GM12878 (cell line): ENCODE data around the gene ESR2. TPM values are rescaled to one million over a fixed set of nuclear protein-coding genes. Genes with fewer than 3 reads are reported as not detected.

ENCODE experiments used
- ATAC-seq: fragments of 200-7000 bp; cut with Tn5 transposase; 3 replicates; pipeline ENCODE4 v1.9.1; 2020; ENCODE audit warnings: mild to moderate bottlenecking, moderate library complexity
- BruUV-seq: library from RNA; stranded (reverse); fragments of 400-500 nt; replicated peaks from 2 replicates; lab custom pipeline; 2021; lab: Mats Ljungman, UMichigan
- CTCF ChIA-PET: fragments of 300-600 bp; sonication (Branson Sonifier 250); formaldehyde crosslinking; extraction: SDS; loops from one replicate; lab custom pipeline; 2021; ENCODE audit warnings: inconsistent platforms; lab: Yijun Ruan, JAX
- POLR2A ChIA-PET: fragments of 350-600 bp; formaldehyde crosslinking; extraction: SDS; loops from one replicate; lab custom pipeline; 2021; ENCODE audit warnings: inconsistent platforms; lab: Charles Lee
- RAD21 ChIA-PET: fragments of 300-600 bp; sonication (Branson Sonifier 250); formaldehyde crosslinking; loops from one replicate; lab custom pipeline; 2023; ENCODE audit warnings: antibody characterized with exemption; ENCODE audit not compliant: unreplicated experiment; lab: Charles Lee
- SMC1A ChIA-PET: fragments of 300-600 bp; sonication (Branson Sonifier 250); formaldehyde crosslinking; loops from one replicate; lab custom pipeline; 2023; ENCODE audit not compliant: unreplicated experiment, uncharacterized antibody; lab: Charles Lee
- DNase-seq: peaks from one replicate; pipeline ENCODE4 v3.0.0-alpha.2; 2011; ENCODE audit warnings: low read depth, low spot score
- FAIRE-seq: peaks from 3 replicates; lab custom pipeline; 2011; peaks lifted over from hg19 to GRCh38; lab: Jason Lieb, UNC
- H2AFZ ChIP-seq: 2 replicates; pipeline ENCODE4 v1.6.0; 2011; ENCODE audit warnings: low read depth, low read length, control low read depth; ENCODE audit not compliant: control insufficient read depth
- H3K27ac ChIP-seq: 2 replicates; pipeline ENCODE4 v1.5.1; 2011; ENCODE audit warnings: control low read depth; ENCODE audit not compliant: control insufficient read depth, insufficient read depth
- H3K27me3 ChIP-seq, 2 experiments: replicated peaks in 1 of 2; 2 replicates each; pipeline versions ENCODE4 v1.6.0 to v1.6.1; 2011; ENCODE audit warnings: low read length in 1 of 2; ENCODE audit not compliant: control insufficient read depth in 2 of 2, insufficient read depth in 2 of 2
- H3K36me3 ChIP-seq, 2 experiments: 2 replicates each; pipeline ENCODE4 v1.5.1; 2011; ENCODE audit warnings: low read length in 1 of 2; ENCODE audit not compliant: control insufficient read depth in 2 of 2, insufficient read depth in 2 of 2
- H3K4me1 ChIP-seq: 2 replicates; pipeline ENCODE4 v1.6.1; 2011; ENCODE audit warnings: mild to moderate bottlenecking, low read length, moderate library complexity, mixed read lengths; ENCODE audit not compliant: control insufficient read depth, insufficient read depth
- H3K4me2 ChIP-seq: 2 replicates; pipeline ENCODE4 v1.6.0; 2011; ENCODE audit warnings: control low read depth; ENCODE audit not compliant: control insufficient read depth, insufficient read depth
- H3K4me3 ChIP-seq: fragments of 200-600 bp; sonication (generic); 2 replicates; pipeline ENCODE4 v1.5.1; 2016
- H3K79me2 ChIP-seq: 2 replicates; pipeline ENCODE4 v1.6.0; 2011; ENCODE audit warnings: low read length; ENCODE audit not compliant: control insufficient read depth, insufficient read depth
- H3K9ac ChIP-seq: 2 replicates; pipeline ENCODE4 v1.8.0; 2011; ENCODE audit warnings: low read length, control low read depth, mixed read lengths; ENCODE audit not compliant: control insufficient read depth, insufficient read depth
- H3K9me3 ChIP-seq: replicated peaks from 3 replicates; pipeline ENCODE4 v1.5.1; 2011; ENCODE audit warnings: mild to moderate bottlenecking, low read length; ENCODE audit not compliant: control insufficient read depth, insufficient read depth
- H4K20me1 ChIP-seq: 2 replicates; pipeline ENCODE4 v1.6.0; 2011; ENCODE audit not compliant: control insufficient read depth, insufficient read depth
- ATF7 ChIP-seq: fragments of 450-650 bp; IDR thresholded peaks from 2 replicates; pipeline ENCODE4 v1.6.1; 2016; ENCODE audit warnings: low read depth, mild to moderate bottlenecking
- CHD4 ChIP-seq: fragments of 200-600 bp; sonication (generic); IDR thresholded peaks from 2 replicates; pipeline ENCODE4 v1.6.1; 2016; ENCODE audit warnings: mild to moderate bottlenecking
- EZH2 ChIP-seq: IDR thresholded peaks from 2 replicates; pipeline ENCODE4 v1.6.1; 2012; ENCODE audit warnings: low read depth, mild to moderate bottlenecking, control low read depth, inconsistent platforms, low read length, borderline replicate concordance; ENCODE audit not compliant: control insufficient read depth
- GATAD2B ChIP-seq: fragments of 450-650 bp; conservative IDR thresholded peaks from 2 replicates; pipeline ENCODE4 v1.6.1; 2017; ENCODE audit warnings: low read depth, mild to moderate bottlenecking, moderate library complexity
- HSF1 ChIP-seq: fragments of 150-350 bp; IDR thresholded peaks from 2 replicates; pipeline ENCODE4 v1.6.1; 2014; ENCODE audit warnings: mild to moderate bottlenecking, low read depth, low read length
- IRF3 ChIP-seq: fragments of 450-650 bp; IDR thresholded peaks from 2 replicates; pipeline ENCODE4 v1.6.1; 2014; ENCODE audit warnings: mild to moderate bottlenecking
- MTA3 ChIP-seq: IDR thresholded peaks from 2 replicates; pipeline ENCODE4 v1.6.1; 2012; ENCODE audit warnings: low read length, inconsistent platforms, borderline replicate concordance
- NFYB ChIP-seq: IDR thresholded peaks from 2 replicates; pipeline ENCODE4 v1.6.1; 2011; ENCODE audit warnings: low read depth, mild to moderate bottlenecking, low read length, improper control_type of control experiment, moderate library complexity; ENCODE audit not compliant: insufficient read depth
- NKRF ChIP-seq: fragments of 450-650 bp; conservative IDR thresholded peaks from 2 replicates; pipeline ENCODE4 v1.6.1; 2017; ENCODE audit warnings: mild to moderate bottlenecking, moderate library complexity
- NR2C2 ChIP-seq: IDR thresholded peaks from 2 replicates; pipeline ENCODE4 v1.6.1; 2011; ENCODE audit warnings: borderline replicate concordance, low read depth; ENCODE audit not compliant: control insufficient read depth, insufficient read length
- RUNX3 ChIP-seq: IDR thresholded peaks from 2 replicates; pipeline ENCODE4 v1.6.1; 2012; ENCODE audit warnings: low read length, inconsistent platforms
- TBL1XR1 ChIP-seq: IDR thresholded peaks from 2 replicates; pipeline ENCODE4 v1.6.1; 2012; ENCODE audit warnings: low read depth, low read length, improper control_type of control experiment
- ZNF24 ChIP-seq: fragments of 450-650 bp; IDR thresholded peaks from 2 replicates; pipeline ENCODE4 v1.6.1; 2017; ENCODE audit warnings: antibody characterized with exemption, mild to moderate bottlenecking
- ZNF274 ChIP-seq: IDR thresholded peaks from one replicate; pipeline ENCODE4 v1.8.0; 2011; ENCODE audit not compliant: insufficient read length, insufficient read depth
- ZSCAN29 ChIP-seq: fragments of 450-650 bp; IDR thresholded peaks from 2 replicates; pipeline ENCODE4 v1.6.1; 2017; ENCODE audit warnings: mild to moderate bottlenecking, moderate library complexity
- WGBS: methylation state at CpG from one replicate; pipeline ENCODE4 v1.1.6; 2016; ENCODE audit warnings: low lambda C conversion rate; ENCODE audit not compliant: insufficient replicate concordance, insufficient coverage; ENCODE audit errors: missing lambda C conversion rate; 5-methylcytosine and 5-hydroxymethylcytosine counted together
- in situ Hi-C: fragments of 300-500 bp; cut with MboI; formaldehyde crosslinking; loops from 9 replicates; pipeline ENCODE4 v1.14.3; 2018; ENCODE audit warnings: mixed read lengths
- intact Hi-C: fragments of 100-400 bp; cut with micrococcal nuclease; formaldehyde crosslinking; loops from one replicate; pipeline ENCODE4 v1.14.2; 2022; ENCODE audit not compliant: unreplicated experiment
- polyA plus RNA-seq, 11 experiments: library from polyadenylated mRNA; depleted of rRNA in 4 of 11; unstranded in 6 of 11; stranded (reverse) in 5 of 11; fragments of >200 nt; fragmentation: Nextera tagmentation in 4 of 11; fragmentation: Illumina TruSeq in 1 of 11; extraction: Ambion mirVana in 4 of 11; extraction: Trizol in 1 of 11; gene quantifications; 1 replicate in 1 of 11; 2 replicates in 10 of 11; pipeline versions ENCODE4 v1.2.1 to v1.2.3, GENCODE V29; 2011 to 2016; ENCODE audit warnings: inconsistent platforms in 2 of 11, missing spikeins in 2 of 11, low read depth in 1 of 11
- total RNA-seq, 4 experiments: library from RNA; depleted of rRNA in 3 of 4; stranded (reverse); fragments of >200 nt in 3 of 4; fragmentation: Illumina TruSeq in 1 of 4; extraction: Trizol in 1 of 4; gene quantifications; 2 replicates each; pipeline versions ENCODE4 v1.2.1 to v1.2.3, GENCODE V29; 2013 to 2021

The ESR2 gene
- total and polyA plus RNA-seq, 10 of the 15 experiments (the other 5 are each of a cell fraction or from before 2014, with no cell fraction given) = 0.29 to 2.6 (median 0.81) TPM

DNA sequence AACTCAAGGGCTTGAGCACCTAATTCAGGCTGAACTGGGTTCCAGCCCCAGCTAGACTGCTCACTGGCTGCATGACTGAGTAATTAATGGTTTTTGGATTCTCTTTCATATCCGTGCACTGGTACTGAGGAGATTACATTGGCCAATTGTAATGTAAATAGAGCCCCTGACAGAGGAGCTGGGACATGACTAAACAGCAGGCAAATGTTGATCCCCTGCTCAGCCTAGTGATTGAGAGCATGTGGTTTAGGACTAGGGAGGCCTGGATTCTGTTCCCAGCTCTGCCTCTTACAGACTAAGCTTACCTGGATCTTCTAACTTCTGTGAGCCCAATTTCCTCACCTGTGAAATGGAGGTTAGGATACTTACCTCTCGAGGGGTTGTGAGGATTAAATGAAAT lies 204.3 kb downstream of the ESR2 start:
- H3K36me3 ChIP-seq = peaks cover 0 to 8% of the 10 kb centered on the region in 2 experiments; a peak in 3 of 4 replicates
- no peak overlapping the region for H3K9ac ChIP-seq
- FAIRE-seq (no peak), DNase-seq (no peak)
- intact Hi-C loops (no loop called here), in situ Hi-C loops (no loop called here)
- POLR2A ChIA-PET = interaction anchor here (0.6 kb wide), 1 partner anchor 14 kb away, joined by 5 read pairs; no protein-coding TSS in a partner anchor
- H4K20me1 ChIP-seq = no peaks in the 10 kb centered on the region
- RAD21 ChIA-PET = no interaction called here
- BruUV-seq = no TSS peak
- TF ChIP-seq ATF7 (no peak), TBL1XR1 (no peak), IRF3 (no peak), ZNF274 (no peak), MTA3 (no peak), NFYB (no peak)
- TF ChIP-seq, all 136 proteins: peak for 0
- ATAC-seq = no peak
- ChIA-PET CTCF (no interaction called here), SMC1A (interaction anchor here (1.2 kb wide), 1 partner anchor 11 kb away, joined by 3 read pairs; no protein-coding TSS in a partner anchor)
- Histone ChIP-seq H2AFZ (no peak overlapping the region), H3K4me1 (no peaks in the 10 kb centered on the region), H3K4me3 (no peak overlapping the region), H3K27ac (no peak overlapping the region), H3K79me2 (no peaks in the 10 kb centered on the region), H3K27me3 (no peaks in the 10 kb centered on the region), H3K4me2 (no peak overlapping the region), H3K9me3 (no peaks in the 10 kb centered on the region)
- 97% methylated on average over 2 of the region's 2 CpGs for WGBS

DNA sequence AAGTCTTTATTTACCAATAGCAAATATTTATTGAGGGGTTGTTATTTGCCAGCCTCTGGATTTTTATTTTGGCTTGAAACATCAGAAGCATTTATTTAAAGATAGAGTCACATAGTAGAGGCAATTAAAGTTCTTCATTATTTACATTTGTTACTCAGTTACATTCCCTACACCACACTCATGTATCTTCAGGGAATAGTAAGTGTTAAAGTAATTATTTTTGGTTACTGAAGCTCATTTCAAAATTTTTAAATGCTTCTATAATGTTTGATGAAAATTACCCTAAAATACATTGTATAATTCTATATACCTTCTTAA lies 205.6 kb downstream of the ESR2 start:
- CTCF ChIA-PET = interaction anchor here (0.9 to 1.7 kb wide), 2 partner anchors 9 to 216 kb away, joined by 3 to 4 read pairs; no protein-coding TSS in a partner anchor
- Histone ChIP-seq H3K79me2 (no peaks in the 10 kb centered on the region), H2AFZ (no peak overlapping the region), H3K27ac (no peak overlapping the region), H3K9ac (no peak overlapping the region), H4K20me1 (no peaks in the 10 kb centered on the region), H3K36me3 (peaks cover 2 to 12% of the 10 kb centered on the region in 2 experiments; a peak in 3 of 4 replicates), H3K4me2 (no peak overlapping the region), H3K27me3 (no peaks in the 10 kb centered on the region), H3K9me3 (no peaks in the 10 kb centered on the region), H3K4me3 (no peak overlapping the region), H3K4me1 (no peaks in the 10 kb centered on the region)
- ATAC-seq (no peak), FAIRE-seq (no peak), DNase-seq (no peak)
- SMC1A ChIA-PET = interaction anchor here (1.3 kb wide), 1 partner anchor 11 kb away, joined by 3 read pairs; no protein-coding TSS in a partner anchor
- in situ Hi-C loops = no loop called here
- intact Hi-C loops = no loop called here
- POLR2A ChIA-PET = interaction anchor here (0.7 kb wide), 1 partner anchor 143 kb away, joined by 6 read pairs; no protein-coding TSS in a partner anchor
- RAD21 ChIA-PET = interaction anchor here (0.7 kb wide), 1 partner anchor 26 kb away, joined by 5 read pairs; no protein-coding TSS in a partner anchor
- BruUV-seq = no TSS peak
- TF ChIP-seq NKRF (no peak), HSF1 (no peak), NR2C2 (no peak), ZNF24 (no peak), GATAD2B (no peak), RUNX3 (no peak), CHD4 (no peak), EZH2 (no peak), ZSCAN29 (no peak)
